Measurements from ENCODE around the gene TLE6.
"Not testable (repeated sequence)": the region's sequence is repeated elsewhere in the genome, so short reads cannot be mapped to it uniquely, and the experiment has no call there.

TLE6 gene

DNA sequence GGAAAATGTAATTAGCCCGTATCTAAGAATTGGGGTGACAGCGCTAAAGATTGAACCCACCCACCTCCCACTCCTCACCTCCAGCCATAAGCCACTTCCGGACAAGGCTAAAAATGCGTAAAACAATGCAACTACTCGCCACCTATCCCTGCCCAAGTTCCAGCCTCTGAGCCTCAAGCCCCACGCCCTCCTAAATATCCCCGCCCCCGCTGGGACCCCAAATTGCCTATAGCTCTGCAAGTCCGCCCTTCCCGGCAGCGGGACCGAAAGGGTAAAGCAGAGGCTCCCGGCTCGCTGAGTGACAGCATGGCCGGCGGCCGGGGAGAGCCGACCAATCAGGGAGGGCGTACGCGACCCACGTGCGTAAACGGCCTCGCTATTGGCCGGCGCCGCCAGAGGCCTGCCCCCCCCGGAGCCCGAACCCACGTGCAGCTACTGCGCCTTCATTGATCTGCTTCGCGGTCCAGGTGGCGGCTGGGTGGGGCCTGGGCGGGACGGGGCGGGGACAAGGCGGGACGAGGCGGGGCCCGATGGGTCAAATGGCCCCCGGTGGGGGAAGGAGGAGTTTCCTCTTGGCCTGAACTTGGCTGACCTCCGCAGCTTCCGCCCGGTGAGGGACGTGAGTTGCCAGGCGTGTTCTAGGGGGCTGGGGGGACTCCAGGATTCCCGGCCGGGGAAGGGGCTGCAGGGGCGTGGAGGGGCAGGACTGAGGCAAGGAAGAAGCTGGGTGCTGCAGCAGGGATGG, at the start of gene TLE6:
Gene TLE6, plus strand, starts transcription at position 564 of the 745 bp plus-strand sequence. CDS start 670 bp downstream, outside the sequence.
- peak; percentile 83 to 85 for DNase-seq (ENCODE audit: extremely low read depth in 1 of 2, low read depth in 1 of 2)

DNA sequence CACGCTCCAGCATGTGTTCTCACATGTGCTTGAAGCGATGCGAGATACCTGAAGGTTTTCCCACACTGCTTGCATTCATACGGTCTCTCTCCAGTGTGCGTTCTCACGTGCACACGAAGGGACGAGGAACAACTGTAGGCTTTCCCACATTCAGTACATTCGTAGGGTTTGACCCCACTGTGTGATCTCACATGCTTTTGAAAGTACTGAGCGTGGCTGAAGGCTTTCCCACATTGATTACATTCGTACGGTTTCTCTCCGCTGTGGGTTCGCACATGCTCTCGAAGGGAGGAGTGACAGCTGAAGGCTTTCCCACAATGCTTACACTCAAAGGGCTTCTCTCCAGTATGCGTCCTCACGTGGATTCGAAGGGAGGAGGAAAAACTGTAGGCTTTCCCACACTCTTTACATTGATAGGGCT, 43.9 kb upstream of the TLE6 start:
- DNase-seq (ENCODE audit: extremely low read depth in 1 of 2, low read depth in 1 of 2): no peak

DNA sequence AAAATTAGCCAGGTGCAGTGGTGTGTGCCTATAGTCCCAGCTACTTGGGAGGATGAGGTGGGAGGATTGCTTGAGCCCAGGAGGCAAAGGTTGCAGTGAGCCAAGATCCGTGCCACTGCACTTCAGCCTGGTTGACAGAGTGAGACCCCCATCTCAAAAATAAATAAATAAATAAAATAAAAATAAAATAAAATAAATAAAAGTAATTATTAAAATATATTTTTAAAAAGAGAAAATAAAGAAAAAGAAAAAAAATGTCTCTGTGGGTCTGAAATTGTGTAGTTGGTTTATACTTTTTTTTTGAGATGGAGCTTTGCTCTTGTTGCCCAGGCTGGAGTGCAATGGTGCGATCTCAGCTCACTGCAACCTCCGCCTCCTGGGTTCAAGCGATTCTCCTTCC, 41.5 kb upstream of the TLE6 start:
- not testable (repeated sequence) for DNase-seq (ENCODE audit: extremely low read depth in 1 of 2, low read depth in 1 of 2)

DNA sequence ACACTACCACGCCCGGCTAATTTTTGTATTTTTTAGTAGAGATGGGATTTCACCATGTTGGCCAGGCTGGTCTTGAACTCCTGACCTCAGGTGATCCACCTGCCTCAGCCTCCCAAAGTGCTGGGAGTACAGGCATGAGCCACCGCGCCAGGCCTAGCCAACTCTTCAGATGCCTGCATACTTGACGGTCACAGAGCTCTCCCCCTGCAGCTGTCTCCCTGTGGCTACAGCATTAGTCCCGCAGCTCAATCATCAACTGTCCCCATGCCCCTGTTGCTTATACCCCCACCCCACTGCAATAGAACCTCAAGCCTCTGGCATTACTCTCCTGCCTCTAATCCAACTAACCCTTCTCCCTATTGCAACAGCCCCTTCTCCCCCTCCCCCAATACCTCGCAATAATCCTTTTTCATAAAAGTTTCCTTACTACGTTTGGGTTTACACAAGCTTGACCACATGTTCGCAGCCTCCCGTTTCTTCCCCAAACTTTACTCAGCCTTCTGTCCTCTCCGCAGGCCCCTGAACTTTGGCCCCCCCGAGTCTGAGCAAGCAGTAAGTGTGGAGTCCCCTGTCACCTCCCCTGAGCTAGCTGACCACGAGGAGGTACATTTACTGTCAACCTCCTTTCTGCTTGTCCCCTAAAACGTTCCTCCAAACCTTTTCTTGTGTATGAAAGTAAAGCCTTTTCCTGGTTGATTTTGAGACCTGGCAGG, 34.3 kb upstream of the TLE6 start:
- no peak for DNase-seq (ENCODE audit: extremely low read depth in 1 of 2, low read depth in 1 of 2)

DNA sequence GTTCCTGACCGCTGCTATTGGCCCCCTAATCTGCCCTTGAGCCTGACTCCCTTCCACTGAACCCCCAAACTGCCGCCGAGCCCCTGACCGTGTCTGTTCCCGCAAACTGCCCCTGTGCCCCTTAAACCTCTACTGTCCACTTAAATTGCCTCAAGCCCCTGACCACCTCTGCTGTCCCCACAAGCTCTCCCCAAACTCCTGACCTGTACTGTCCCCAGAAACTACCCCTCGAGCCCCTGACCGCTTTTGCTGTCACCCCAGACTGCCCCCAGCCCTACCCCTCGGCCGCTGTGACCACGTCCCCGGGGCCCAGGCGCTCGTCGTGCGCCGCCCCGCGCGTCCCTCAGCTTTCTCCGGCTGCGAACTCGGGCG, 33.0 kb upstream of the TLE6 start:
- DNase-seq (ENCODE audit: extremely low read depth in 1 of 2, low read depth in 1 of 2): no peak

DNA sequence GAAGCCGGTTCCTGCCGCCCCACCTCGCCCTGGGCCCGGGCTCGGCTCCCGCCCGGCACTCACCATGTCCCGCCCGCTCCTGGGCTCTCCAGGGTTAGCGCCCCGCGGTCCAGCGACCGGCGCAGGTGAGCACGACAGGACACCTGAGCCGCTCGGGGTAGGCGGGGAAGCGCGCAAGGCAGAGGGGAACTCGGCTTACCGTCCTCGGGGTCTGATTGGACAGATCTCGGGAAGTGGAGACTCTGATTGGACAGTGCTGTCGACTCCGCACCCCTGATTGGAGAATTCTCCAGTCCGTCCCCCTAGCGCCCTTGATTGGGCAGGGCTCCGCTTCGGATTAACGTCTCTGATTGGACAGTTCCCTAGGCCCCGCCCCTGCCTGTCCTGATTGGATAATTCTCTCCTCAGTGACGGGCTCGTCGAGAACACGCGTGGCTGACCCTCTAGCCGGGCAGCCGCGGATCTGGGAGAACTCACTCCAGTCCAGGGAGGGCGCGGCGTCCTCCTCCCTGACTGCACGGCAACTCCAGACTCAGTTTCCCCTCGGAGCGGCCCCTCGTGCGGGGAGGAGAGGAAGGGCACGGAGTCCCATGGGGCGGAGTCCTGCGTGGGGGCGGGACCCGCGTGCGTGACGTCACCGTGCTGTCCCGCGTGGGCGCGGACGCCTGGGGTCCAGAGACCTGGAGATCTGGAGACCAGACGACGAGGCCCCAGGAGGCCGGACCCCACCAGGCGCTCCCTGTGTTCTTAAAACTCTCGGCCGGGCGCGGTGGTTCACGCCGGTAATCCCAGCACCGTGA, 32.4 kb upstream of the TLE6 start, which contains the start of gene ZNF77:
Gene ZNF77, minus strand, starts transcription at position 197 of the 800 bp plus-strand sequence. Its CDS starts 131 bp downstream, at position 66.
- DNase-seq (ENCODE audit: extremely low read depth in 1 of 2, low read depth in 1 of 2): peak; percentile 97 to 99

DNA sequence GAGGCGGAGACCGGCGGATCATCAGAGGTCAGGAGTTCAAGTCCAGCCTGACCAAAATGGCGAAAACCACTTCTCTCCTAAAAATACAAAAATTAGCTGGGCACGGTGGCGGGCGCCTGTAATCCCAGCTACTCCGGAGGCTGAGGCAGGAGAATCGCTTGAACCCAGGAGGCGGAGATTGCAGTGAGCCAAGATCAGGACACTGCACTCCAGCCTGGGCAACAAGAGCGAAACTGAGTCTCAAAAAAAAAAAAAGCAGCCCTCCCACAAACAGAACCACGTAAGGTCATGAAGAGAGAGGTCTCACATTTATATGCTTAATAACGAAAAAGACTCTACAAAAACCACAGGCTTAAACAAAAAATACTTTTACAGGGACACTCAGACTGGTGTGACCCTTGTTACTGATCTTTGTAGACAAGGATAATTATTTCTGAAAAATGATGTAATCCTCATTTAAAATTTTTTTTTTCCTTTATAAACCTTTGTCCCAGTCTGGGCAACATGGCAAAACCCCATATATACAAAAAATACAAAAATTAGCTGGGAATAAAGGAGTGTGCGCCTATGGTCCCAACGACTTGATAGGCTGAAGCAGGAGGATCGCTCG, 31.7 kb upstream of the TLE6 start:
- DNase-seq (ENCODE audit: extremely low read depth in 1 of 2, low read depth in 1 of 2): no peak

DNA sequence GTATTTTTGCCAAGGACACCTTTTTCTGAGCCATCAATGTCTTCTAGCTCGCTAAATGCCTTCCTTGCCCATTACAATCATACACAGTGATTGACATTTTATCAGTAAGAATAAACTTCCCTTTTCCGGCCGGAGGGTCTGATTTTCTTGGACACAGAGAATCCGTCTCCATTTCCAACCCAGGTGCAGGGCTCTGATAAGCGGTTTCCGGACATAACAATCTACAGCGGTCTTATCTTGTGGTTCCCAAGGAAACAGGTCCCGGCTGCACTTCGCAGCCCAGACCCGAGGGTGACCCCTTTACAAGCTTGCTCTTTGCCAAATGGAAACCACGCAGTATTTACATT, 27.5 kb upstream of the TLE6 start:
- DNase-seq (ENCODE audit: extremely low read depth in 1 of 2, low read depth in 1 of 2): no peak

DNA sequence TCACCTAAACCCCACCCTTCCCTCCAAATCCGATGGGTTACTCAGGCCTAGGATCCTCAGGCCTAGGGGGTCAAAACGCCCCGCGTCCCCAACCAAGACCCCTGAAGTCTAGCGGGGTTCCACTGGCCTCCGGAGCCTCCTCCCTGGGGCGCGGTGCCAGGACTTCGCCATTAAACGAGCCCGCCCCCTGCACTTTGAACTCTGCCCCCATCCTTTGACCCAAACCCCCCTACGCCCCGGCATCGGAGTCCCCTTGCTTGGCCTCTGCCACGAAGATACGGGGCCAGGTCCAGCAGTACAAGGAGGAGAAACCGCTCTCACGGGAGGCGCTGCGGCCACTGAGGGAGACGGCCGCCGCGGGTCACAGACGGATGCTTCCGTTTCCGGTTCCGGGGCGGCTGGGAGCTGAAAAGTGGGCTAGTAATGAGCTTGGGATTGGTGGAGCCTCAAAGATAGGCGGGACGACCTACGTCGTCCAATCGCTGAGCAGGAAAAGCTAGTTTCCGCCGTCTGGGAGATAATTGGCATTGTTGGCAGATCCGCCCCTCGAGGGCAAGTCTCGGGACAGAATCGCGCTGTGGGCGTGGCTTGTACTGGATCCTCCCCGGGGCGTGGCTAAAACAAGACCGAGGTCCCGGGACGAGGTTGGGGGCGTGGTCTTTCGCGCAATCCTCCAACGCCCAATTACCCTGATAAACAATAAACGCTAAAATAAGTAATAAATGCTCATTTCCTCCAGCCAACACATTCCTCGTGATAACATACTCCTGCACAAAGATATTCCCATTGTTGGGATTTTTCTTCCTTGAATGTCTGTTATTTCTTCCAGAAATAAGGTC, 26.9 kb upstream of the TLE6 start:
- DNase-seq (ENCODE audit: extremely low read depth in 1 of 2, low read depth in 1 of 2): peak; percentile 100

DNA sequence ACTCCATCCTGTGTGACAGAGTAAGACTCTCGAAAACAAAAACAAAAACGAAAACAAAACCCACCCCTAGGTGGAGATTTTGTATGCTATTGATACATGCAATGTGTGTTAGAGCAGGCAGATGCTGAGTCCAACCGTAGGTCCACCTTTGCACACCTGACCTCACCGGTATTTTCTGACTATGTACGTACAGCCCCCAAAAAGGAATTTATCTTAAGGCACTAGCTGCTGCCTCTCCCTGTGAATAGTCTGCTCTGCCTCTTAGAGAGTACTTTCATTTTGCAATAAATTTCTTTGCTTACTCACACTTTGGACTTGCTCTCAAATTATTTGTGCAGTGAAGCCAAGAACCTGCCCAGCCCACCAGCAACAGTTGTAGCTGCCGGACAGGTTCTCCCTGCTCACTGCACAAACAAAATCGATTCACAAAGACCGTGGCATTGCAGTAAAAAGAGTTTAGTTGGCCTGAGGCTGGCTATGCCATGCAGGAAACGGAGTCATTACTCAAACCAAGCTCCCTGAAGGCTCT, 24.3 kb upstream of the TLE6 start:
- DNase-seq (ENCODE audit: extremely low read depth in 1 of 2, low read depth in 1 of 2): no peak

DNA sequence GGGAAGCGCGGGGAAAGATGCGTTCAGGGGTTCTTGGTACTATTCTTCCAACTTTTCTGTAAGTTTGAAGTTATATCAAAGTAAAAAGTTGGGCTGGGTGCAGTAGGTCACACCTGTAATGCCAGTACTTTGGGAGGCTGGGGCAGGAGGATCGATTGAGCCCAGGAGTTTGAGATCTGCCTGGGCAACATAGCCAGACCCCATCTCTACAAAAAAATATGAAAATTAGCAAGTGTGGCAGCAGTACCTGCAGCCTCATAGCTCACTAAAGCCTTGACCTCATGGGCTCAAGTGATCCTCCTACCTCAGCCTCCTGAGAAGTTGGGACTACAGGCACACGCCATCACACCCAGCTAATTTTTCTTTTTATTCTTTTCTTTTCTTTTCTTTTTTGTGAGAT, 20.2 kb upstream of the TLE6 start:
- DNase-seq (ENCODE audit: extremely low read depth in 1 of 2, low read depth in 1 of 2): no peak

DNA sequence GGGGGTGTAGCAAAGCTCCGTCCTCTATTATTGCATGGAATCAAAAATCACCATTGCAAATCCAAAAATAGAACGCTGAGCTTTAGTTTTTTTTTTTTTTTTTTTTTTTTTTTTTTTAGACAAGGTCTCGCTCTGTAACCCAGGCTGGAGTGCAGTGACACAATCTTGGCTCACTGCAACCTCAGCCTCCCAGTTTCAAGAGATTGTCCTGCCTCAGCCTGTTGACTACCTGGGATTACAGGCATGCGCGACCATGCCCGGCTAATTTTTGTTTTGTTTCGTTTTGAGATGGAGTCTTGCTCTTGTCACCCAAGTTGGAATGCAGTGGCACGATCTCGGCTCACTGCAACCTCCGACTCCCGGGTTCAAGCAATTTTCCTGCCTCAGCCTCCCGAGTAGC, 17.2 kb upstream of the TLE6 start:
- no peak for DNase-seq (ENCODE audit: extremely low read depth in 1 of 2, low read depth in 1 of 2)

DNA sequence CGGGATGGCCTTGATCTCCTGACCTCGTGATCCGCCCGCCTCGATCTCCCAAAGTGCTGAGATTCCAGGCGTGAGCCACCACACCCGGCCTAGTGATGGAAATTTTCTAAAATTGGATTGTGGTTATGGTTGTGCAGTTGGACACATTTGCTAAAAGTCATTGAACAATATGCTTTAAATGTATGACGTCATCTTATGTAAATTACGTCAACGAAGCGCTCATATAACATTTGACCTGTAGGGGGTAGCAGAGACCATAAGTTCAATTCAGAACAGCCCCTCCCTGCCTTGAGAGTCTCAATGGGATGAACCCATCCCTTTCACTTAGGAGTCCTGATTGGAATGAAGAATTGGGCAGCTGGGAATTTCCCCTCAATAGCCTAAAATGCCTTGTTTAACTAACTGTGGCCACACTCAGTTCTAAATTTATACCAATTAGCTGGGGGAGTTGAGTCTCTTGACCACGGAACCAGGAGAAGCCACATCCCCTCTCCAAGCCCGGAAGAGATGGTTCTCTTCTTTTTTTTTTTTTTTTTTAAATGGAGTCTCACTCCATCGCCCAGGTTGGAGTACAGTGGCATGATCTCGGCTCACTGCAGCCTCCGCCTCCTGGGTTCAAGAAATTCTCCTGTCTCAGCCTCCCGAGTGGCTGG, 15.2 kb upstream of the TLE6 start:
- no peak for DNase-seq (ENCODE audit: extremely low read depth in 1 of 2, low read depth in 1 of 2)

DNA sequence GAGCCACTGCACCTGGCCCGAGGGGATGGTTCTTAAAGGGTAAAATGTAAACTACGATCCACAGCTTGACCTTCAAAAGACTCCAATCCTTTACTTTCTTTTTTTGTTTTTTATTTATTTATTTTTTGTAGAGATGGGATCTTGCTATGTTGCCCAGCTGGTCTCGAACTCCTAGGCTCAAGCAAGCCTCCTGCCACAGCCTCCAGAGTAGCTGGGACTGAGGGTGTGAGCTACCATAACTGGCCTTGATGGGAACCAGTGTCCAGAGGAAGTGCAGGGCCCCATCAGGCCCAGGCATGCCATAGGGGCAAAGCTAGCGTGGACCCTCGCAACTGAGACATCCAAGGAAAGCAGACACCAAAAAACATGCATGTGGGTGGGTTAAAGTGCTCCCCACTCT, 14.2 kb upstream of the TLE6 start:
- DNase-seq (ENCODE audit: extremely low read depth in 1 of 2, low read depth in 1 of 2): no peak

DNA sequence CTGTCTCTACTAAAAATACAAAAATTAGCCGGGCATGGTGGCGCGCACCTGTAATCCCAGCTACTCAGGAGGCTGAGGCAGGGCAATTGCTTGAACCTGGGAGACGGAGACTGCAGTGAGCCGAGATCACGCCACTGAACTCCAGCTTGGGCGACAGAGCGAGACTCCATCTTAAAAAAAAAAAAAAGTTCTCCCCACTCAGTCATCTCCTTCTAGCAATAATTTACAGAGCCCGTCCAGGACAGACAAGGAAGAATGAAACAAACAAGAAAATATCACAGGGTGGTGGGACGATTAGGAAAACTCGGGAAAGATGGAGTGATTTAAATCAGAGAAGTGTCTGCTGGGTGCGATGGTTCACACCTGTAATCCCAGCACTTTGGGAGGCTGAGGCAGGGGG, 13.7 kb upstream of the TLE6 start:
- DNase-seq (ENCODE audit: extremely low read depth in 1 of 2, low read depth in 1 of 2): not testable (repeated sequence)

DNA sequence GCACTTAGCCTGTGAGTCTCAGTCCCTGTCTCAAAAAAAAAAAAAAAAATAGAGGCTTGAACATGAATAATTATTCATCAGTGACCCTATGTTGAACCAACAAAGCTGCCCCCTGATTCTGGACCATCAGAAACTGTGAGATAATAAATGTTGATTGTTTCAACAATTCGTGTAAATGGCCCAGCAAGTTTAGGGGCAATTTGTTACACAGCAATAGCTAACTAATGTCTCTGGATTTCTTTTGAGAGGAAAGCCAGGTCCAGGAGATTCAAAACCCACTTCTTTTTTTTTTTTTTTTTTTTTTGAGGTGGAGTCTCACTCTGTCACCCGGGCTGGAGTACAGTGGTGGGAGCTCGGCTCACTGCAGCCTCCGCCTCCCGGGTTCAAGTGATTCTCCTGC, 12.5 kb upstream of the TLE6 start:
- no peak for DNase-seq (ENCODE audit: extremely low read depth in 1 of 2, low read depth in 1 of 2)

DNA sequence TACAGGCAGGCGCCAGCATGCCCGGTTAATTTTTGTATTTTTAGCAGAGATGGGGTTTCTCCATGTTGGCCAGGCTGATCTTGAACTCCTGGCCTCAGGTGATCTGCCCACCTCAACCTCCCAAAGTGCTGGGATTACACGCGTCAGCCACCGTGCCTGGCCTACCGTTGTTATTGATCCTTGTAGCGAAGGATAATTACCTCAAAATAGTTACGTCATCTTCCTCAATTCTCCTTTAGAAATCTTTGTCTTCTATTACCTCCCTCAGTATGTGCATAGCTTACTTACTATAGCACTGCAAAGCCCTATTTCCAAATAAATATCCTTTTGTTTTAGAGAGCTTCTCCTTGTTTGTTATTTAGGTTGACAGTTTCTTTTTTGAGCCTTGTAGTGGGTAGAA, 9.4 kb upstream of the TLE6 start:
- no peak for DNase-seq (ENCODE audit: extremely low read depth in 1 of 2, low read depth in 1 of 2)

DNA sequence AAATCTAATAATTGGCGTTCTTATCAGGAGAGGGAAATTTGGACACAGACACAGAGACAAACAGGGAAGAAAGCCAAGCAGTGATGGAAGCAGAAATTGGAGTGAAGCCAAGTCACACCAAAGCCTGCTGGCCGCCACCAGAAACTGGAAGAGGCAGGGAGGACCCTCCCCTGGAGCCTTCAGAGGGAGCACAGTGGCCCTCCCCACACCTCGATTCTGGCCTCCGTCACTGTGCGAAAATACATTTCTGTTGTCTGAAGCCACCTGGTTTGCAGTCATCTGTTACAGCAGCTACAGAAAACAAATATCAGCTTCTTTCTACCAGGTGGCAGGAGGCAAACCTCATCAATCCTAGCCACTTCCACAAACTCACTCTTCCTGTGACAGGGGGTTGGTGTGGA, 8.3 kb upstream of the TLE6 start:
- DNase-seq (ENCODE audit: extremely low read depth in 1 of 2, low read depth in 1 of 2): no peak

DNA sequence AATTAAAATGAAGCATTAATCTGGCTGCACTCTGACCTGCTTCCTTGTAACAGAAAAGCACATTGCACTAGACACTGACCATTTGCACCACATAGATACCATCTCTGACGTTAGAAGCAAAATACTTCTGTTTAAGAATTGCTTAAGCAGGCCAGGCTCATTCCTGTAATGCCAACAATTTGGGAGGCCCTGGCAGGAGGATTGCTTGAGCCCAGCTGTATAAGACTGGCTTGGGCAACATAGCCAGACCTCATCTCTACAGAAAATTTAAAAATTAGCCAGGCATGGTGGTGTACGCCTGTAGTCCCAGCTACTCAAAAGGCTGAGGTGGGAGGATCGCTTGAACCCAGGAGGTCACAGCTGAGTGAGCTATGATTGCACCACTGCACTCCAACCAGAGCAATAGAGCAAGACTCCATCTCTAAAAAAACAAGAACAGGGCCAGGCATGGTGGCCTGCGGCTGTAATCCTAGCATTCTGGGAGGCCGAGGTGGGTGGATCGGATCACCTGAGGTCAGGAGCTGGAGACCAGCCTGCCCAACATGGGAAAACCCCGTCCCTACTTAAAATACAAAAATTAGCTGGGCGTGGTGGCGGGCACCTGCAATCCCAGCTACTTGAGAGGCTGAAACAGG, 7.0 kb upstream of the TLE6 start:
- DNase-seq (ENCODE audit: extremely low read depth in 1 of 2, low read depth in 1 of 2): no peak
